HG03520 (cell line): ENCODE results near the gene PHOX2A.

Experiments
- ATAC-seq: cut with Tn5 transposase; IDR thresholded peaks from one replicate; pipeline ENCODE4 v1.9.1; 2021; ENCODE audit warnings: mild to moderate bottlenecking, moderate library complexity; ENCODE audit not compliant: unreplicated experiment

PHOX2A gene

GRCh38 chr11:72235351-72236057 is 8.5 kb downstream of the PHOX2A start:
- ATAC-seq = no peak

GRCh38 chr11:72234920-72235319 is 9.1 kb downstream of the PHOX2A start:
- ATAC-seq = no peak

- no peak for ATAC-seq
Measured at GRCh38 chr11:72234514-72234830, 9.5 kb downstream of the PHOX2A start.

GRCh38 chr11:72233773-72234513 is 10.0 kb downstream of the PHOX2A start:
- ATAC-seq = no peak

- no peak for ATAC-seq
Measured at GRCh38 chr11:72233056-72233772, 10.8 kb downstream of the PHOX2A start.

GRCh38 chr11:72232260-72233055 is 11.5 kb downstream of the PHOX2A start:
- ATAC-seq = no peak

- ATAC-seq = no peak
Measured at GRCh38 chr11:72231396-72232259, 12.3 kb downstream of the PHOX2A start.

GRCh38 chr11:72230764-72231365 is 13.1 kb downstream of the PHOX2A start:
- no peak for ATAC-seq

GRCh38 chr11:72229925-72230763 is 13.8 kb downstream of the PHOX2A start:
- ATAC-seq = no peak

- no peak for ATAC-seq
Measured at GRCh38 chr11:72229336-72229924, 14.5 kb downstream of the PHOX2A start.

- ATAC-seq = no peak
Measured at GRCh38 chr11:72228844-72229231, 15.1 kb downstream of the PHOX2A start.

GRCh38 chr11:72228229-72228843 is 15.6 kb downstream of the PHOX2A start:
- ATAC-seq = no peak

- no peak for ATAC-seq
Measured at GRCh38 chr11:72227316-72228228, 16.4 kb downstream of the PHOX2A start.

- no peak for ATAC-seq
Measured at GRCh38 chr11:72226701-72227100, 17.3 kb downstream of the PHOX2A start.

GRCh38 chr11:72225411-72225951 is 18.5 kb downstream of the PHOX2A start:
- ATAC-seq = no peak

GRCh38 chr11:72224564-72225410 is 19.2 kb downstream of the PHOX2A start, which contains the start of gene INPPL1:
Gene INPPL1 (plus strand): TSS chr11:72224767. CDS start chr11:72224985, 218 bp downstream.
- no peak for ATAC-seq
